ENCODE results near the gene COX19.
"Not testable (repeated sequence)": the region's sequence is repeated elsewhere in the genome, so short reads cannot be mapped to it uniquely, and the experiment has no call there.

COX19 gene

DNA sequence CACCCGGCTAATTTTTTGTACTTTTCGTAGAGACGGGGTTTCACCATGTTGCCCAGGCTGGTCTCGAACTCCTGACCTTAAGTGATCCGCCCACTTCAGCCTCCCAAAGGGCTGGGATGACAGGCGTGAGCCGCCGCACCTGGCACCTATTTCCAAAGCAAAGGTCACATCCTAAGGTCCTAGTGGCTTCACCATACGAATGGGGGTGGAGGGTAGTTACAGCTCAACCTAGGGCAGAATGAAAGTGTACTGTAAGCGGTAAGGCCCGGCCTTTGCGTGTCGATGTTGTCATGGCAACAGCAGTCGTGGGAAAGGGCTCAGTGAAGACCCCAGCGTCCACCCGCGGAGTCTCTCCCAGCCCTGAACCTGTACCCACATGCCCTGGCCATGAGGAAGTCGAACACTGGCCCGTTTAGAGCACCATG, 1.6 kb upstream of the COX19 start:
- DNase-seq: no peak

DNA sequence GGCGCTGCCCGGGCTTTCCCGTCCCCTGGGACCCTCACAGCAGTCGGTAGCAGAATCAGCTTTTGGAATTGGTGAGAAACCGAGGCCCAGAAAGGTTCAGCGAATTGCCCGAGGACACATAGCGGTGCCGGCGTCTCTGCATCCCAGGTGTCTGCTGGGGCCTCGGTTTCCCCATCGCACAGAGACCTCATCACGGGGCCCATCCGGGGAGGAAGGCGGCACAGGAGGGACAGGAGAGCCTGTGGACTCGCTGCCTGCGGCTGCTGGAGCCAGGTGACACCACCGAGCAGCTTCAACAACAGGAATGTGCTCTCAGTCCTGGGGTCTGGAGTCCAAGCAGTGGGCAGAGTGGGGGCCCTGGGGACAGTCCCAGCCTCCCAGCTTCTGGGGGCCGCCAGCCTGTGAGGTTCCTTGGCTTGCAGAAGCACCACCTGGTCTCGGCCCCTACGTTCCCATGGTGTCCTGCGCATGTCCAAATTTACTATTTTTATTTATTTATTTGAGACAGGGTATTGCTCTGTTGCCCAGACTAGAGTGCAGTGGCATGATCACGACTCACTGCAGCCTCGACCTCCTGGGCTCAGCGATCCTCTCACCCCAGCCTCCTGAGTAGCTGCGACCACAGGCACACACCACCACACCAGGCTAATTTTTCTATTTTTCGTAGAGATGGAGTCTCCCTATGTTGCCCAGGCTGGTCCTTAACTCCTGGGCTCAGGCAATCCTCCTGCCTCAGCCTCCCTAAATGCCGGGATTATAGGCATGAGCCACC, 539 bp upstream of the COX19 start:
- DNase-seq: no peak

DNA sequence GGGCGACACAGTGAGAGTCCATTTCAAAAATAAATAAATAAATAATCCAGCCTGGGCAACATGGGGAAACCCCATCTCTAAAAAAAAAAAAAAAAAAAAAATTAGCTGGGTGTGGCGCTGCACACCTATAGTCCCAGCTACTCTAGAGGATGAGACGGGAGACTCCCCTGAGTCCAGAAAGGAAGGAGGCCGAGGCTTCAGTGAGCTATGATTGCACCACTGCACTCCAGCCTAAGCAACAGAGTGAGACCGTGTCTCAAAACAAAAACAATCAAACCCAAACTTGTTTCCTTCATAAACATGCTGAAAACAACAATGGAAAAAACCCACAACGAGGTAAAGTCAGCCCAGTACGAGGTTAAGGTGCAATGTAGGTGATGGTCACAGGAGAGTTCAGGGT, 1.2 kb downstream of the COX19 start:
- no peak for DNase-seq

DNA sequence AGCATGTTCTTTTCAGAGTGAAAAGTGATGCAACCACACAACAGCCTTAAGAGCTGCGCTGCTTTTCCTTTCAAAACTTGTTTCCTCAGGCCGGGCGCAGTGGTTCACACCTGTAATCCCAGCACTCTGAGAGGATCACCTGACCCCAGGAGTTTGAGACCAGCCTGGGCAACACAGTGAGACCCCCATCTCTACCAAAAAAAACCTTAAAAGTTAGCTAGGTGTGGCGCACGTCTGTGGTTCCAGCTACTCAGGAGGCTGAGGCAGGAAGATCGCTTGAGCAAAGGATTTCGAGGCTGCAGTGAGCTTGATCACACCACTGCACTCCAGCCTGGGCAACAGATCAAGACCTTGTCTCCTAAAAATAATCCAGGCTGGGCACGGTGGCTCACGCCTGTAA, 2.0 kb downstream of the COX19 start:
- no peak for DNase-seq

DNA sequence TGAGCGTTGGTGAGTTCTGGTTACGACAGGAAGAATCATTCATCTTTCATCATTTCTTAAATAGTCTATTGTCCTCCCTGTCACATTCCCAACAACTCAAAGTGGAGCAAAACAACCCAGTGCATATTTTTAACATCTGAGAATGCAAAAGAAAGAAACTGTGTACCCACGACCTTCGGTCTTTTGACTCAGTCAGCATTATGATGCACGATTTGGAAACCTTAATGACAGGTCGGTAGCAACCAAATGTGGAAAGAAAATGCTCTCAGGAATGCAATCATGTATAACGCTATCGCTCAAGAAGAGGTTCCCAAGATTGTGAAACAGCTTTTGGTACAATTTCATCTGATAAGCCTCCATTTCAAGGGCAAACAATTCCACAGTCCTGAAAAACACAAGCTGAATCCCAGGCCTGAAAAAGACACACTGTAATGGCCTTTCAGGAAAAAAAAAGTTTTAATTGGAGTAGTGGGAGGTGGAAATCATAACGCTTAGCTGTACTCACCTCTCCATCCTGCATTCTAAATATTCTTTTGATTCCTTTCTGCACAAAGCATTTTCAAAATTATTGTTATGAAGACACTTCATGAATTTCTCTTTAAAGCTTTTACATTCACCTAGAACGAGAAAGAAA, 2.6 kb downstream of the COX19 start:
- DNase-seq: no peak

DNA sequence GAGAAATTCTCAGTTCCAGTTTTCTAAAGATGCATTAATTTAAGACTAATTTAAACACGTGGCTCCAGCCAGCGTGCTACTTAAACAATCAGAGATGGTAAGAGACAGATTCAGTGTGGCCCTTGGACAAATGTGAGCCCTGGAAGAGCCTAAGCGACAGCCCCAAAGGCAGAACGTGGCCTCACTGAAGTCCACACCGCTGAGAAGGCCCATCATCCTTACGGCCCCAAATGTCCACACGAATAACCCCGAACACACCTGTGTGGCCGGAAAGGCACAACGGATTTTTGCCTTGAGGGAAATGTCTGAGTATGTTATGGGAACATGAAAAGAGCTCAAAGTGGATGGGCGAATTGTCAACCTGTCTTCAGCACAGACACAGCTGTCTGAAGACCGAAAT, 3.2 kb downstream of the COX19 start:
- DNase-seq: no peak

DNA sequence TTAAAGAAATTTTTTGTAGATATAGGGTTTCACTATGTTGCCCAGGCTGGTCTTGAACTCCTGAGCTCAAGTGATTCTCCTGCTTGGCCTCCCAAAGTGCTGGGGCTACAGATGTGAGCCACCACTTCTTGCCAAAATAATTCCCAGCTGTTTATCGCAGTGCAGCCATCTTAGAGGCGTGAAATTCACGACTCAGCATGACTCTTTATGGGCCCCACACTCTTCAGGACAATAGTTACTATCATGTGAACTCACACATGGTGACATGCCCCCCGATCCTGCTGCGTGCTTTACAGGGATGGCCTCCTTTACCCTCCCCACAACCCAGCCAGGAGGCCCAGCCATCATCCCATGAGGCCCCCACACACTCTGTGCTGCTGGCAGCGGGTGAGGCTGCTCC, 4.6 kb downstream of the COX19 start:
- no peak for DNase-seq

DNA sequence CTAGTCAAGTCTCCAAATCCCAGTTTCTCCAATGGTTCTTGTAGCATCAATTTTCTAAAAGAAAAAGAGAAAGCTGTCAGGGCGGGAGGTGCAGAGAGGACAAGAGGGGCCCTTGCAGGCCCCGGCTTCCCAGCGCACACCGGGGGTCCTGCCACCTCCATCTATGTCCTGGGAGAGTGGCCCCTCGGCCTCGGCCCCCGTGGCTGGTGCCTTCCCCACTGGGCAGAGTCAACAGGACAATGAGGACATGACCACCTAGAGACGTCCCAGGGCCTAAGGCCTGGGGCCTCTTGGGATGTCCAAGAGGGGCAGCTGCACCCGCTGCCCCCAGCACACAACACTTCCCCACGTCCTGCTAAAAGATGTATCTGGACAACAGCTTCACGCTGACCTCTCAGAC, 5.9 kb downstream of the COX19 start:
- DNase-seq: no peak

DNA sequence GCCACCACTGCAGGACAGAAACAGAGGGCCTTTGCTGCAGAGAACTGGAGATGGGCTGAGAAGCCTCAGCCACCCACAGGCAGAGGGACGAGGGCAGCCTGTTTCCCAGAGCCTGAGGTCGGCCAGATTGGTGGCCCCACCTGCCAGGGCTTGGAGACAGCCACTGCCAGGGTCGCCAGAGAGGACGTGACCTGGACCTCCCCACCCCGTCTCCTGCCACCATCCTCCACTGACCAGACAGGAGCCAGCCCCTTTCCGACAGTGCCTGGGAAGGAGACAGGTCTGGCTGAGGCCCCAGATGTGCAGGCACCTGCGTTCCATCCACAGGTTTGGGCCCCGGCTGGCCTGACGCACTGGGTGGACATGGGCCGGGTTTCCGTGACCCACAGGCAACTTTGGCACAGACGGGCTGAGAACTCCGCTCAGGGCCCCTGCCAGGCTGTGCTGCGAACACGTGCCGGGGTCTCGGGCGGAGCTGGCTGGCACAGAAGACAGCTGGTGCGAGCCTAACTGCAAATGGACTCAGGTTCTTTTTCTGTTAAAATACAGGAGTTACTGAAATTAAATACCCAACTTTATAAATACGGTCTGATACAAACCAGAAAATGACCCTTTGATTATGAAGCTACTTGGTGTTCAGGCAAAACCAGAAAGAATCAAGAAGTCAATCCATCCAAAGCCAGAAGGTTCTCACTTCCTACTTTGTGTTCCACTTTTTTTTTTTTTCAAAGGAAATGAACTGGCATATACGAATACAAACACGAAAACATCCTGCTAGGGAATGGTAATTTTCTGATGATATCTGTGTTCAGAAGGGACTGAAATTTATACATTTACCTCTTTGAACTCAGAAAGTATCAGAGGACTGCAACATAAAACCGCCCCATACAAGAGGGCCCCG, 6.9 kb downstream of the COX19 start:
- no peak for DNase-seq

DNA sequence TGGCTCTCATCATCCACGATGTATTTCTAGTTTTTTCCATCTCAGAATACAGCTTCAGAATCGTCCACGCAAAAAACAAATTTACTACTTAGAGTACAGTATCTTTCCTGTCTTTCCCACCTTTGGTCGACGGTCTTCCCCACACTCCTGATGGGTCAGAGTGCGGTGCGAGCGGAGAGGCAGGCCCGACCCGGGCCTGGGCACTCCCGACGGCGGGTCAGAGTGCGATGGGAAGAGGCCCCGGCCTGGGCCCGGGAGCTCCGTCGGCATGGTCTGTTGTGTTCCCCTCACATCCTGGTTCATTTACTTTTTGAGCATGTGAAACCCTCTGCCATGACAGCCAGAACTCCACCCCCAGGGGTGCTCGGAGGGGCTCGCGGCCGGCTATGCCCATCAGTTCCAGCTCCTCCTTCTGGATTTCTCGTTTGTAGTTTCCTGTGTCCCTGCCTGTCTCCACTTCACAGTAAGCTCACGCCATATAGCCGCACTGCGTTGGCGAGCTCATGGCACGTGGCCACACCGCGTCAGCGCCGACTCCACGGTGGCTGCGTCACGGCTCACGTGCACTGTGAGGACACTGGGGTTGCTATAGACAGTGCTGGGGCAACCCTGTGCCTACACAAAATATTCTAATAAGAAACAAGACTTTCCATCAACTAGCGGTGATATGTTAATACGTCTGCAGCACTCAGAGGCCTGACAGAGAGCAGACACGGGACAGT, 7.8 kb downstream of the COX19 start:
- DNase-seq: no peak

DNA sequence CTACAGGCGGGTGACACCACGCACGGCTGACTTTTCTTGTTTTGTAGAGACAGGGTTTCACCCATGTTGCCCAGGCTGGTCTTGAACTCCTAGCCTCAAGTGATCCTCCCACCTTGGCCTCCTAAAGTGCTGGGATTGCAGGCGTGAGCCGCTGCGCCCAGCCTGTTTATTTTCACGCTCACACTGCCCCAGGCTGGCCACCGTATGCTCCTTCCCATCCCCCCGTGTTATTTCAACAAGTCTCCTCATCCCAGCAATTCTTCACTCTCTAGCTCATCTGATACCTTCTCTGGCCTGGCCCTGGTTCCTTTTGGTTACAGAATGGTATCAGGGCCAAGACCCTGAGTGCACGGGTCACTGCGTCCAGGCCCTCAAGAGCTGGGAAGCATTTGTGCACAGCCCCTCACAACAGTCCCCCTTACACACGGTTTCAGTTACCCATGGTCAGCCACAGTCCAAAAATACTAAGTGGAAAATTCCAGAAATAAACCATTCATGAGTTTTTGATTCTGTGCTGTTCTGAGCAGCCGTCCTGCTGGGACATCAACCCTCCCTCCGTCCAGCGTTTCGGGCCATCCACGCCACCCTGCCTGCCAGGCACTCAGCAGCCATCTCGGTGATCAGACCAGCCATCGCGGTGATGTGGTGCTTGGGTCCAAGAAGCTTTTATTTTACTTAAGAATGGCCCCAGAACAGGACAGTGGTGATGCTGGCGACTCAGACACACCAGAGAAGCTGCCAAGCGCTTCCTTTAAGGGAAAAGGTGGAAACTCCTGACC, 8.9 kb downstream of the COX19 start:
- DNase-seq: no peak

DNA sequence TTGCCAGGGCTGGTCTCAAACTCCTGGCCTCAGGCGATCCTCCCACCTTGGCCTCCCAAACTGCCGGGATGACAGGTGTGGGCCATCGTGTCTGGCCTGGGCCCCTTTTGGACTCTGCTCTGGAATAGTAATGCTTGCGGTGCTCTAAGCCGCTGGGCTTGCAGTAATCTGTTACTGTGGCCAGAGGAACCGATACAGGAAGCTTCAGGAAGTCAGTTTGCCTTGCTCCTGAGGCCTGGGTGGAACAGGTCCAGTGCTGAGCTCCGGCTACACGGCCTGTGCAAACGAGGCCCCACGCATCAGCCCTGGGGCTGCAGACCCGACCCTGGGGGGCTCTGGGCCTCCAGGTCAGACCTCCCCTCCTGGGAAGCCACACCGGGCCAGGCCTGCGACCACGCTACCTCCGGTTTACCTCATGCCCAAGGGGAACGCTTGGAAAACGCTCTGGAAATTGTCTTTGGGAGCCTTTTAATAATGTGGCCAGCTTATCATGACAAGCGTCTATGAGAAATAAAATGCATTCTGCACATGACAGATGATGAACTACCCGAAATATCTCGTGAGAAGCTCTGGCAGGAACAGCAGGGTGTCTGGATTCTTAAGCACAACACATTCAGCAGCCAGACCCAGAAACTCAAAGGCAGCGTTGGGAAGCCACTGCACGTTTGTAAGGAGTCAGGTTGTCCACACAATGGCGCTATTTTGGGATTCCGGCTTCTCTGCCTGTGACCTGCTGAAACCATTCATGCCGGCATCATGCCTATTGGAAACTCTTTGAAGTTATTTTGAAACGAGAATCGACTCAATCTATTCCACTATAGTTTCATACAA, 10.7 kb downstream of the COX19 start:
- no peak for DNase-seq

DNA sequence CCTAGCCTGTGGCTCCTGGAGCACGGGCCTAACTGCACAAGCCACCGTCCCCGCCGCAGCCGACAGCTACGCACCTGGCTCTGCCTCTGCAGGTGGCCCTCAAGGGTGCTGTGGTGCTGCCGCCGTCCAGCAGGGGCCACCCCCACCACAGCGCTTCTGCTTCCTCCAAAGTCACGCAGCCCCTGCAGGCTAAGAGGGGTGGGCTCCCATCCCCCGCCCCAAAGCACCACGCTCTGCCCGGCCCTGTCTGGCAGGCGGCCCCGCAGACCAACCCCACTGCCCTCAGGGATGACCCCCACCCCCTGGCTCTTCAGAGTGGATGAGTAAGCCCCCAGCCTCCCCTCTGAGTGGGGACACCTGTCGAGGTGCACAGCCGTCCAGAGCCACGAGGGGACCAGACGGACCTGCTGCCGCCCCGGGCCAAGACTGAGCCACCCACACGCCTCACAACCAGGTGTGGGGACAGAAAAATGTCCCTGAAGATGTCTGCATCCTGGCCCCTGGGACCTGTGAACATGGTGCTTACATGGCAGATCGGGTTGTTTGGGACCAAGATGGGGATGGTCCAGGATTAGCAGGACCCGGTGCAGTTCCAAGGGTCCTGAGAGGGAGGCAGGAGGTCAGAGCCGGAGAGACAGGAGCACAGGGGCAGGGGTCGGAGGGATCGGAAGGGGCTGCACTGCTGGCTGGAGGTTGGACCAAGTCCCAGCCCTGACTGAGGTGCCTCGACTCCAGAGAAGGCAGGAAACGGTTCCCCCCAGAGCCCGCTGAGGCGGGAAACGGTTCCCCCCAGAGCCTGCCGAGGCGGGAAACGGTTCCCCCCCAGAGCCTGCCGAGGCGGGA, 11.9 kb downstream of the COX19 start:
- no peak for DNase-seq

DNA sequence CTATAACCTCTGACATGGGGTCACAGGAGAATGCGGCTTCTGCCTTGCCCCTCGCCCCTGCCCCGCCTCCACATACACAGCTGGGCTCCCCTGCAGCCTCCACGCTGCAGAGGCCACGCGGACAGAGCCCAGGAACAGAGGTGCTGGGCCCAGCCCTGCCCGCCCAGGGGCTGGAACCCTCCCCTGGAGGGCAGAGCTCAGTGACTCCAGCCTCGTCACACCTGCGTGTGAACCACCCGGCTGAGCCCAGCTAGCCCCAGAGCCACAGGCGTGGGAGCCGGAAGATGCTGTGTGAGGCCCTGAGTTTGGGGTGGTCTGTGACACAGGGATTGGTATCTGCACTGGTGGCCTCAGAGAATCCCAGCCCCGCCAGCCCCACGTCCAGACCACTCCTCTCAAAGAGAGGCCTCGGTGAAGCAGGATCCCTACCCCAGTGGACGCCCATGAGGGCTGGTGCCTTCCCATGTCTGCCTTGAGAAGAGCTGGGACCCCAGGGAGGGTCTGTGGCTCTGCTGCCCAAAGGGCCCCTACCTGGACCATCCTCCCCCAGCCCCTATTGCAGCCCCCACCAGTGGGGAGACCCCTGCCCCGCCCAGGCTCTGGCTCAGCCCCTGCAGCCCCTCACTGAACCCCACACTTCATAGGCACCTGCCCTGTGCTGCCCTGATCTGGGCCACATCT, 12.8 kb downstream of the COX19 start:
- no peak for DNase-seq

DNA sequence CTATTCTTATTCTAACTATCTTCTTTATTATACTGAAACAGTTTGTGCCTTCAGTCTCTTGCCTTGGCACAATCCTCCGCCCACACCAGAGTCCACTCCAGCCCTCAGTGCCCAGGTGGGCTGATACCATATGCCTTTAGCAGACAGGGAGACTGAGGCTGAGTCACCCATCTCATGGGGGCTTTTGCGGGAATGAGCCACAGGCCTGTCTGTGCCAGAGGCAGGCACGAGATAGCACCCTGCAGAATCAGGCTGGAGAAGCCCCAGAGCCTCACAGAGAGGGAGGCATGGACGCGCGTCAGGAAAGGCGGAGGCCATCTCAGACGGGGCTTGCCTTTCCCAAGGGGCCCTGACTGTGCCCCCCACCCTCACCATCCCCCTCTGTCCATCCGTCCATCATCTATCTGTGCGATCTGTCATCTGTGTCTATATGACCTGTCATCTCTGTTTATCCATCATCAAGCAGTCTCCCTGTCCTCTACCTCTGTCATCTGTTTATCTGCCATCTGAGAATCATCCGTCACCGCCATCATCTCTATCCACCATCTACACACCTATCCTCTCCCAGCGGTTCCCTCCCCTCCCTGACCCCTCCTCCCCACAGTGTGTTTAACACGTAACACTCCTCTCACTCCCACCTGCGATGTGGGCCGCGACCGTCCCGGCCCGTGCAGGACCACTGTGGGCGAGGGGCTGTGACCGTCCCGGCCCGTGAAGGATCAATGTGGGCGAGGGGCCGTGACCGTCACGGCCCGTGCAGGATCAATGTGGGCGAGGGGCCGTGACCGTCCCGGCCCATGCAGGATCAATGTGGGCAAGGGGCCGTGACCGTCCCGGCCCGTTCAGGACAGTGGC, 13.6 kb downstream of the COX19 start:
- DNase-seq: no peak

DNA sequence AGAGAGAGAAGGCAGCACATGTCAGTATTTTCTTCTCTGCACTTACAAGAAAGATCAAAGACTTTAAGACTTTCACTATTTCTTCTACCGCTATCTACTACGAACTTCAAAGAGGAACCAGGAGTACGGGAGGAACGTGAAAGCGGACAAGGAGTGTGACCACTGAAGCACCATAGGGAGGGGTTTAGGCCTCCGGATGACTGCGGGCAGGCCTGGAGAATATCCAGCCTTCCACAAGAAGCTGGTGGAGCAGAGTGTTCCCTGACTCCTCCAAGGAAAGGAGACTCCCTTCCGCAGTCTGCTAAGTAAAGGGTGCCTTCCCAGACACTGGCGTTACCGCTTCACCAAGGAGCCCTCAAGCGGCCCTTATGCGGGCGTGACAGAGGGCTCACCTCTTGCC, 14.4 kb downstream of the COX19 start:
- not testable (repeated sequence) for DNase-seq

DNA sequence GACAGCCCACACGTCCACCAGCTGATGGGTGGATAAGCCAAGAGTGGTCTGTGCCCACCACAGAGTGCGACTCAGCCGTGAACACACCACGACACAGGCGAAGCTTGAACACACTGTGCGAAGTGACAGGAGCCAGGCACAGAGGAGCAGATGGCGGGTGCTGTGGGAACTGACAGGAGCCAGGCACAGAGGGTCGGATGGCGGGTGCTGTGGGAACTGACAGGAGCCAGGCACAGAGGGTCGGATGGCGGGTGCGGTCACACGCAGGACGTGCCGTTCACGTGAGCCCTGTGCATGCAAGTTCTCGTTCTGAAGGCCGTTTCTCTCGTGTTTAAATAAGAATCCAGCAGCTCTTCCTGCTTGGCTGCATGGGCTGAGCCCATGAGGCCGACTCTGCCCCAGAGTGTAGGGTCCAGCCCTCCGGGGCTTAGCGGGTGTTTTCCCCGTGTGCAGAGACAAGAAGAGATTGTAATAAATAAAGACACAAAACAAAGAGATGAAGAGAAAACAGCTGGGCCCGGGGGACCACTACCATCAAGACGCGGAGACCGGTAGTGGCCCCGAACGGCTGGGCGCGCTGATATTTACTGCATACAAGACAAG, 15.0 kb downstream of the COX19 start:
- DNase-seq: no peak

DNA sequence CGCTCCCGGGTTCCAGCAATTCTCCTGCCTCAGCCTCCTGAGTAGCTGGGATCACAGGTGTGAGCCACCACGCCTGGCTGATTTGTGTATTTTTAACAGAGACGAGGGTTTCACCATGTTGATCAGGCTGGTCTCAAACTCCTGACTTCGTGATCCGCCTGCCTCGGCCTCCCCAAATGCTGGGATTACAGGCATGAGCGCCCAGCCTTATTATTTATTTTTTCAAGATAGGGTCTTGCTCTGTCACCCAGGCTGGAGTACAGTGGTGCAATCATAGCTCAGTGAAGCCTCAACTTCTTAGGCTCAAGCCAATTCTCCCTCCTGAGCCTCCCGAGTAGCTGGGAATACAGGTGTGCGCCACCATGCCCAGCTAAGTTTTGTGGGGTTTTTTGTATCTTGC, 15.6 kb downstream of the COX19 start:
- DNase-seq: not testable (repeated sequence)

All from activated CD4-positive, alpha-beta T cell treated with anti-CD3 and anti-CD28 coated beads, Interleukin-2, amount 50 U/mL, for 4 hours (primary cell).